ENCODE measurements around the gene FCN2. TPM values are rescaled to one million over a fixed set of nuclear protein-coding genes. Genes with fewer than 3 reads are reported as not detected.

FCN2 gene
- total and polyA plus RNA-seq, 8 donors: not detected

GRCh38 chr9:134868751-134869553 lies 11.7 kb upstream of the FCN2 start:
- no peak overlapping the region for H3K4me3 ChIP-seq
- H3K36me3 ChIP-seq: no peaks in the 10 kb centered on the region
- peaks cover 0 to 28% of the 10 kb centered on the region in 2 donors for H3K27me3 ChIP-seq
- no peak overlapping the region for H3K27ac ChIP-seq
- peak in 1 of 4 donors; percentile 59 for DNase-seq
- no peak for ATAC-seq
- TF ChIP-seq, protein P1, sequence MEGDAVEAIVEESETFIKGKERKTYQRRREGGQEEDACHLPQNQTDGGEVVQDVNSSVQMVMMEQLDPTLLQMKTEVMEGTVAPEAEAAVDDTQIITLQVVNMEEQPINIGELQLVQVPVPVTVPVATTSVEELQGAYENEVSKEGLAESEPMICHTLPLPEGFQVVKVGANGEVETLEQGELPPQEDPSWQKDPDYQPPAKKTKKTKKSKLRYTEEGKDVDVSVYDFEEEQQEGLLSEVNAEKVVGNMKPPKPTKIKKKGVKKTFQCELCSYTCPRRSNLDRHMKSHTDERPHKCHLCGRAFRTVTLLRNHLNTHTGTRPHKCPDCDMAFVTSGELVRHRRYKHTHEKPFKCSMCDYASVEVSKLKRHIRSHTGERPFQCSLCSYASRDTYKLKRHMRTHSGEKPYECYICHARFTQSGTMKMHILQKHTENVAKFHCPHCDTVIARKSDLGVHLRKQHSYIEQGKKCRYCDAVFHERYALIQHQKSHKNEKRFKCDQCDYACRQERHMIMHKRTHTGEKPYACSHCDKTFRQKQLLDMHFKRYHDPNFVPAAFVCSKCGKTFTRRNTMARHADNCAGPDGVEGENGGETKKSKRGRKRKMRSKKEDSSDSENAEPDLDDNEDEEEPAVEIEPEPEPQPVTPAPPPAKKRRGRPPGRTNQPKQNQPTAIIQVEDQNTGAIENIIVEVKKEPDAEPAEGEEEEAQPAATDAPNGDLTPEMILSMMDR (IDR thresholded peaks at IDR 0.05): no peak
- no peaks in the 10 kb centered on the region for H3K9me3 ChIP-seq
- peaks cover 0 to 6% of the 10 kb centered on the region in 2 donors for H3K4me1 ChIP-seq
- intact Hi-C loops (cut with DNase I): no loop called here

DNA sequence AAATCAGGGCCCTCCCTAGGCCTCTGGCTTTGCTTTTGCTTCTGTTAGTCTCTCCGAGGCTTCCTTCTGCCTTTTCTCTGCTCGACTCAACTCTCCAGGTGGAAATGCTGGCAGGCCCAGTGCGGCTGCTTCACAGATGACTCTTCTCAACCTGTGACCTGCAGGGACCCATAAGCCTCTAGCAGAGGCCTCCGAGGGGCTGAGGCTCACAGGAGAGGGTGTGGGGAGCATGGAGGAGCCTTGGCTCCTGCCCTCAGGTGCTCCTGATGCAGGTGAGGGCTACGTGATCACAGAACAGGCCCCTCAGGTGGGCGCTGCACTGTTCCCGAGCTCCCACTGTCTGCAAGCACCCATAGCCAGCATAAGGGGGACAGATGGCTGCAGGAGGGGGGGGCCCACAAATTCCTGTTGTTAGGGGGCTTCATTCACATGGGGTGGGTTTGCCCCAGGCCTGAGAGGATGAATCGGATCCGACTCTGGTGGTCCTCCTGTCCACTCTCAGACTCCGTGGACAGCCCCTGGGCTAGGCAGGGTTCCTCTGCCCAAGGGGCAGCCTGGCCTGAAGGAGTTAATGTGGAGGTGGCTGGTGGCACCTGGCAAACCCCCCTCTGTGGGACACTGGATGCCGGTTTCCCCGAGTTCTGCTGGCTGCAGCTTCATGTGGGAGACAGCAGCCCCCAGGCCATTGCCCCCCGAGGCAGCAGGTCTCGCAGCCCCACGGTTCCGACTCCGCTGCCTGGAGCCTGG lies 10.9 kb upstream of the FCN2 start:
- intact Hi-C loops (cut with DNase I): no loop called here
- ATAC-seq (no peak), DNase-seq (peak in 1 of 4 donors; percentile 66)
- no peaks in the 10 kb centered on the region for H3K9me3 ChIP-seq
- H3K4me3 ChIP-seq: no peak overlapping the region
- H3K4me1 ChIP-seq: peaks cover 0 to 6% of the 10 kb centered on the region in 2 donors
- H3K36me3 ChIP-seq: no peaks in the 10 kb centered on the region
- TF ChIP-seq, protein P1 (IDR thresholded peaks at IDR 0.05): no peak
- H3K27me3 ChIP-seq: peaks cover 0 to 20% of the 10 kb centered on the region in 2 donors
- no peak overlapping the region for H3K27ac ChIP-seq

DNA sequence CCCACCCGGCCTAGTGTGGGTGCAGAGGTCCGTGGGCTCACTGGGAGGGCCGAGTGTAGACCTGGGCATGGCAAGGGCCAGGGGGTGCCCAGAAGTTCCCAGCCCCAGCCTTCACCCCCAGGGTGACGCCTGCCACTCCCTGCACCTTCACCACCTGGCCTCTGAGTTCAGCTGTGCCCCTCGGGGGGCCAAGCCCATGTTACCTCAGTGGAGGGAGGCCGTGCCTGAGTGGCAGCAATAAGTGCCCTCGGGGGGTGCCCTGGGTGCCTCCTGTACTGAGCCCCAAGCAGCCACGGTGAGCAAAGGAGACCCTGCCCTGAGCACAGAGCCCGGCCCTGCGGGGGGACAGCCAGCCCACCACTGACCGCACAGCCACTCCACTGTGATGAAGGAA lies 10.3 kb upstream of the FCN2 start:
- Histone ChIP-seq H3K36me3 (no peaks in the 10 kb centered on the region), H3K27me3 (peaks cover 0 to 17% of the 10 kb centered on the region in 2 donors), H3K4me3 (no peak overlapping the region), H3K27ac (no peak overlapping the region), H3K4me1 (peaks cover 0 to 6% of the 10 kb centered on the region in 2 donors), H3K9me3 (no peaks in the 10 kb centered on the region)
- no peak for ATAC-seq
- TF ChIP-seq, protein P1 (IDR thresholded peaks at IDR 0.05): no peak
- intact Hi-C loops (cut with DNase I): no loop called here
- DNase-seq: peak in 1 of 4 donors; percentile 73

- Histone ChIP-seq H3K9me3 (no peaks in the 10 kb centered on the region), H3K27me3 (peaks cover 0 to 17% of the 10 kb centered on the region in 2 donors), H3K4me3 (no peak overlapping the region), H3K27ac (peak overlapping the region in 1 of 2 donors; percentile 33), H3K4me1 (peaks cover 5 to 6% of the 10 kb centered on the region in 2 donors), H3K36me3 (no peaks in the 10 kb centered on the region)
- ATAC-seq (peak; percentile 11), DNase-seq (peak in 1 of 4 donors; percentile 65)
- TF ChIP-seq, protein P1 (IDR thresholded peaks at IDR 0.05): no peak
- intact Hi-C loops (cut with DNase I): no loop called here
These were observed 9.6 kb upstream of the FCN2 start for GRCh38 chr9:134870746-134871662.

All from left lung (tissue), 10 donors.